Islet of Langerhans (tissue), 1 donor: Measurements from ENCODE around the gene TNFSF10.
"Not testable (repeated sequence)": the region's sequence is repeated elsewhere in the genome, so short reads cannot be mapped to it uniquely, and the experiment has no call there.

Experiments
- FAIRE-seq: peaks from one replicate; lab custom pipeline; 2011; peaks lifted over from hg19 to GRCh38; lab: Jason Lieb, UNC

The TNFSF10 gene

DNA sequence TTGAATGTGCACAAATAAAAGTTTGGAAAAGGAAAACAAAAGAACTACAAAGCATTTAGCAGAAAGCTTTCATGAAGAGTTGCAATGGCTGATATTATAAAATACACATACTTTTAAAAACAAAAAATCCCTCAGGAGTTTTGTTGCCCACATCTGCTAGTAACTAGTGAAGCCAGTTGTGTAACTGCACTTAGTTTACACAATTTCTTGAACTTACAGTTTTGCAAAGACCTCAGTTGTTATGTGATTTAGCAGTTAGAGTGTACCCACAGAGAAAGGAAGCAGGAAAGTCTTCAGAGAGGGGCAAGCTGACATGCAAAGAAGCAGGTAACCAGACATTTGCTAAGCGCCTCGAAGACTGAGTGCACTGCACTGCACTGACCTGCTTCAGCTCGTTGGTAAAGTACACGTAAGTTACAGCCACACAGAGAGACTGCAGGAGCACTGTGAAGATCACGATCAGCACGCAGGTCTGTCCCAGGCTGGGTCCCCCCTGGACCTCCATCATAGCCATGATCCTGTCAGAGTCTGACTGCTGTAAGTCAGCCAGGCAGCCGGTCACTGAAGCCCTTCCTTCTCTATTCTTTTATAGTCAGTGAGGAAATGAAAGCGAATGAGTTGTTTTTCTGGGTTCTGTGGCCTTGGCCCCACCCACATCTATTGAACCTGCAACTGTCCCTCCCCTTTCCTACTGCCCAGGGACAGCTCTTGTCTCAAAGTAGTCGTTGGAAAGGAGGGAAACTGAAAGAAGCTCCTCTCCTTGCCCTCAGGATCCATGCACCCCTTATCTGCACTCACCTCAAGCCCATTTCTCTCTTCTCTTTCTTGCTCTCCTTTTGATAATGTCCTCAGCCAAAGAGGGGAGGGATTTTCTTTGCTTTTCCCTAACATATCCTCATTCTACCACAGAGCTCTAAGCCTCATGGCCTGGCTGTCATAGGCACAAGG is at the start of gene TNFSF10:
TSS of gene TNFSF10 (minus strand) at position 560 of the 948 bp plus-strand sequence. CDS start at position 514, 46 bp downstream.
- no peak for FAIRE-seq

DNA sequence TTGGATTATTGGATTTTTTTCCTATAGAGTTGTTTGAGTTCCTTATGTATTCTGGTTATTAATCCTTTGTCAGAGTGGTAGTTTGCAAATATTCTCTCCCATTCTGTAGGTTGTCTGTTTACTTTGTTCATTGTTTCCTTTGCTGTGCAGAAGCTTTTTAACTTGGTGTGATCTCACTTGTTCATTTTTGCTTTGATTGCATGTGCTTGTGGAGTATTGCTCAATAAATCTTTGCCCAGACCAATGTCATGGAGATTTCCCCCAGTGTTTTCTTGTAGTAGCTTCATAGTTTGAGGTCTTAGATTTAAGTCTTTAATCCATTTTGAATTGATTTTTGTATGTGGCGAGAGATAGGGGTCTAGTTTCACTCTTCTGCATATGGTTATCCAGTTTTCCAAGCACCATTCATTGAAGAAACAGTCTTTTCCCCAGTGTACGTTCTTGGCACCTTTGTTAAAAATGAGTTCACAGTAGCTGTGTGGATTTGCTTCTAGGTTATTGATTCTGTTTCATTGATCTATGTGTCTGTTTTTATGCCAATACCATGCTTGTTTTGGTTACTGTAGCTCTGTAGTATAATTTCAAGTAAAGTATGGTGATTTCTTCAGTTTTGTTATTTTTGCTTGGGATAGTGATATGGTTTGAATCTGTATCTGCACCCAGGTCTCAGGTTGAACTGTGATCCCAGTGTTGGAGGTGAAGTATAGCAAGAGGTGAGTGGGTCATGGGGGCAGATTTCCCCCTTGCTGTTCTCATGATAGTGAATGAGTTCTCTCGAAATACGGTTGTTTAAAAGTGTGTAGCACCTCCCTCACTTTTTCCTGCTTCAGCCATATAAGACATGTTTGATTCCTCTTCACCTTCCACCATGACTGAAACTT is 46.1 kb upstream of the TNFSF10 start:
- no peak for FAIRE-seq

DNA sequence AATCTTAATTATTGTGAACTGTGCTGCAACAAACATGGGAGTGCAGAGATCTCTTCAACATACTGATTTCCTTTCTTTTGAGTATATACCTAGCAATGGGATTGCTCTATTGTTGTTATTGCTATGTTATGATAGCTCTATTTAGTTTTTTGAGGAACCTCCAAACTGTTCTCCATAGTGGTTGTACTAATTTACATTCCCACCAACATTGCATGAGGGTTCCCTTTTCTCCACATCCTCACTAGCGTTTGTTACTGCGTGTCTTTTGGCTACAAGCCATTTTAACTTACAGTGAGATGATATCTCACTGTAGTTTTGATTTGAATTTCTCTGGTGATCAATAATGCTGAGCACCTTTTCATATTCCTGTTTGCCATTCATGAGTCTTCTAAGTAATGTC is 45.5 kb upstream of the TNFSF10 start:
- FAIRE-seq = no peak

DNA sequence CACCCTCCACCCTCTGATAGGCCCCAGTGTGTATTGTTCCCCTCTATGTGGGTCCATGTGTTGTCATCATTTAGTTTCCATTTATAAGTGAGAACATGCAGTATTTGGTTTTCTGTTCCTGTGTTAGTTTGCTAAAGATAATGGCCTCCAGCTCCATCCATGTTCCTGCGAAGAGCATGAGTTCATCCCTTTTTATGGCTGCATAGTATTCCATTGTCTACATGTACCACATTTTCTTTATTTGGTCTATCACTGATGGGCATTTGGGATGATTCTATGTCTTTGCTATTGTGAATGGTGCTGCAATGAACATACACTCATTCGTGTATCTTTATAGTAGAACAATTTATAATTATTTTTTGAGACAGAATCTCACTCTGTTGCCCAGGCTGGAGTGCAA is 43.6 kb upstream of the TNFSF10 start:
- FAIRE-seq = not testable (repeated sequence)

DNA sequence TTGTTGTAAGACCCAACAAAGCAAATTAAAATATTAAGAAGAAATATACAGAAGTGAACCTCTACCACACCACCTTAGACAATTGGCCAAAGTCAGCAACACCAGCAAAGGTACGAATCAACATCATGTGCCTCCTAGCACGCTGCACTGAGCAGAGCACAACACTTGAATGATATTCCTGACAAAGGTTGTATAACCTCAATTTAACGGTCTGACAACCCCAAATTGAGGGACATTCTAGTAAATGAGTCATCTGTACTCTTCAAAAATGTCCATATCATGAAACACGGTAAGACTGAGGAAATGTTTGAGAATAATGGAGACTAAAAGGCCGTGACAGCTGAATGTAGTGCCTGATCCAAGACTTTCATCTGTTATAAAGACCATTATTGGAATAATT is 41.3 kb upstream of the TNFSF10 start:
- FAIRE-seq = no peak

DNA sequence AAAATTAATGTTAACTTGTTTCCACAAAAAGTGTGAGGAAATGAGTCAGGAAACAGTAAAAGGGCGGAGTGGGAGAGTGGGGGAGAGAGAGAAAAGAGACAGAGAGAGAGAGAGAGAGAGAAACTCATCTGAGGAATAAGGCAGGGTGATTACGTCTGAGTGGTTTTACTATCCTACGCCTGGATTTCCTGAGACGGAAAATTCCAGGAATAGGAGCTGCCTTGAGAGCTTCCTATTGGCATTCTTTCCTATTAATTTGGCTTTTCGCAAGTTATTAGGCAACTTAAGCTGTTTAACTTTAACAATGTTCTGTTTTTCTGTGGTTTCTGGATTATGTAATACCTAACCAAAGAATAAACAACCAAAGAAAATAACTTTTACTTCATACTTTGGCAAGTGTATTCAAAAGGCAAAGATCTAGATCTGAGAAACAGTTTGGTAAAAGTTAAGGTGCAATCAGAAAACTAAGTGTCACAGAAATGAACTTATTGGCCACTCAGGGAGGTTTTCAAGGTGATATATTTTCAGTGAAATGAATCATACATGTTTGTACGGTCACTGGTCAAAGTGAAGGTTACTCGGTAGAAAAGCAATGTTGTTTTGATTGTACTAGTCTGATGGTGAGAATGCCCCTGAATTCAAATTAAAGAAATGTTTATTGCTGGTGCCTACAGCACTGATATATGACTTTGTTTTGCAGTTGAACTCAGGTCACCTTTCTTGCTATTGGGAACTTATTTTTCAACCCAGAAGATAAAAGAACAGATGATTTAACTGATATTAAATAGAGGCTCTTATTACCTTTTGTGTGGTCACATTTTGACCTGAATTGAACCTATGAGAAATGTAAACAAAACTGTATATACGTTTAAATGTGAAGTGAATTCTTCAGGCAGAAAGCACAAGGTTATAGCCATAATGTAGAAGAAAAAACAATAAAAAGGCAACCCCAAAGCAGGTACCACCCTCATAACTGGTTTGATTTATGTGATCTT is 39.9 kb upstream of the TNFSF10 start:
- FAIRE-seq = peak; percentile 89

DNA sequence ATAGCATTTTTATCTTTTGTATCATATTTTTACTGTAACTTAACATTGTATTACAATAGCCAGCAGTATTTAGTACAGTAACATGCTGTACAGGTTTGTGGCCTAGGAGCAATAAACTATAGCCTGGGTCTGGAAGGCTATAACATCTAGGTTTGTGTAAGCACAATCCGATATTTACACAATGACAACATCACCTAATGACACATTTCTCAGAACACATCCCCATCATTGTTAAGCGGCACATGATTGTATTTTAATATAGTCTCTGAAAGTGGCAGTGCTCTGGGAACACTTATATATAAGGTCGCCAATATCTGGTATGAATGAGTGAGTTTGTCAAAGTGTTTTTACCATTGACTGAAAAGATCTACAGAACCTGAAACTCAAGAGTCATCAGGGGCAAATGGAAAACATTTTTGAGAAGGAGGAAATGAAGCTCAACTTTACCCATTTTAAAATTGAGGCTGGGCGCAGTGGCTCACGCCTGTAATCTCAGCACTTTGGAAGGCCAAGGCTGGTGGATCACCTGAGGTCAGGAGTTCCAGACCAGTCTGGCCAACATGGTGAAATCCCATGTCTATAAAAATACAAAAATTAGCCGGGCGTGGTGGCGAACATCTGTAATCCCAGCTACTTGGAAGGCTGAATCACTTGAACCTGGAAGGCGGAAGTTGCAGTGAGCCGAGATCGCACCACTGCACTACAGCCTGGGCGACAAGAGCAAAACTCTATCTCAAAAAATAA is 38.8 kb upstream of the TNFSF10 start:
- peak; percentile 24 for FAIRE-seq

DNA sequence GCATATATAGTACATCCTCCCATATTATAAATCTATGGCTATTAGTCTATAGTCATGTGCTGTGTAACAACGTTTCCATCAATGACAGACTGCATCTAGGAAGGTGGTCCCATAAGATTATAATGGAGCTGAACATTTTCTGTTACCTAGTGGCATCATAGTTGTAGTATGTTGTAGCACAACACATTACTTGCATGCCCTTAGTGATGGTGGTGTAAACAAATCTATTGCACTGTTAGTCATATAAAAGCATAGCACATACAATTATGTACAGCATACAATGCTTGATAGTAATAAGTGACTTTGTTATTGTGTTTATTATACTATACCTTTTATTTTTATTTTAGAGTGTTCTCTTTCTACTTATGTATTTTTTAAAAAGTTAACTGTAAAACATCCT is 37.4 kb upstream of the TNFSF10 start:
- no peak for FAIRE-seq

DNA sequence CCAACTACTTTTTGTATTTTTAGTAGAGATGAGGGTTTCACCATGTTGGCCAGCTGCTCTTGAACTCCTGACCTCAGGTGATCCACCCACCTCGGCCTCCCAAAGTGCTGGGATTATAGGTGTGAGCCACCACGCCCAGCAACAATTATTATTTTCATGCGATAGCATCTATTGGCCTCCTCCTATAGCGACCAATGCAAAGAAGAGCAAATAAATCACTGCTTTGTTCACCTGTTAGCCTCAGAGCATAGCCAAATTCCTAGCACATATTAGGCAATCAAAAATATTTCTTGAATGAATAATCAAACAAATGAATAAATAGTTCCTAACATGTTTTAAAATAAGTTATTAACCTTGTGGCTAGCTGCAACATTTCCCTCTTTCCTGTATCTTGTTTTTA is 36.8 kb upstream of the TNFSF10 start:
- no peak for FAIRE-seq

DNA sequence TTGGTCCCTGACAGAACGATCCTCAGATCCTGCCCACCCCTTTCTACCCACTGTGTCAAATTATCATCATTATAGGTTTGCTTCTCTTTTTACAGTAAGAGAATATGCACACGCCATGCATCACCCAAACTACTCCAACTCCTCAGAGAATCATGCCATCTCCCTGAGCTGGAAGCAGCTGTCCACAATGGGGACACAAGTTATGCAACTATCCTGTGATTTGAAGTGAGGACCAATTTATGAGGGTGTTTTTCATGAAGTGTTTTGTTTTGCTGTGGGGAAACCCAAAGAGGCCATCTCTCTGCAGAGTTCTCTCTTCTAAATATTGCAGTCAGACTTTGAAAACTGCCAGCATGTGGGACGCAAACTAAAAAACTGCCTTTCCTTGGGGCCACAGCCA is 35.8 kb upstream of the TNFSF10 start:
- FAIRE-seq = no peak

DNA sequence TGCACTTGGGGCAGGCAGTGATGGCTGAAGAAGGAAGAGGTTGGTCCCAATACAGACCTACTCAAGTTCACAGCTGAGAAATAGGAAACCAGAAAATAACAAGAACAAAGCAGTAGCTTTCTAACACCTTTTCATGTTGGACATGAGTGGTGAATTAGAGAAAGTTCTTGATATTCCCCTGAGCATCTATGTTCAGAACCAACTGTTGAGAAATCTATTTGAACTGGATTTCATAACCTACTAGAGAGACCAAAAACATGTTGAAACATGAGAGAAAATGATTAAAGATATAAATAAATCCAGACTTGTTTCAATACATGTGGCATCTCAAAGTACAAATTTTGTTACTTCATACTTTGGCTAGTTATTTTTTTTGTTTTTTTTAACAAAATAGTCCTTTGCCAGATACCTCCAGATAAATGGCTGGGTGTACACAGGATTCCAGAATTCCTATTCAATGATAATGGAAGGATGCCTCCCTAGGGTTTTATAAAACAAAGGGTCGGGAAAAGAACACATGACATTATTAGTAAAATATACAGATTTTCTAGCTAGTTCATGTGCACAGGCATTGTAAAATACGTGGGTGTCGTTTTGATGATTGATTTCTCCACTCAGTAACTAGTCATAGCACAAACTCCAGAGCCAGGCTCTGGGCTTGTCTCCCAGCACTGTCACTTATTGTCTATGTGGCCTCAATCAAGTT is 34.4 kb upstream of the TNFSF10 start:
- no peak for FAIRE-seq

DNA sequence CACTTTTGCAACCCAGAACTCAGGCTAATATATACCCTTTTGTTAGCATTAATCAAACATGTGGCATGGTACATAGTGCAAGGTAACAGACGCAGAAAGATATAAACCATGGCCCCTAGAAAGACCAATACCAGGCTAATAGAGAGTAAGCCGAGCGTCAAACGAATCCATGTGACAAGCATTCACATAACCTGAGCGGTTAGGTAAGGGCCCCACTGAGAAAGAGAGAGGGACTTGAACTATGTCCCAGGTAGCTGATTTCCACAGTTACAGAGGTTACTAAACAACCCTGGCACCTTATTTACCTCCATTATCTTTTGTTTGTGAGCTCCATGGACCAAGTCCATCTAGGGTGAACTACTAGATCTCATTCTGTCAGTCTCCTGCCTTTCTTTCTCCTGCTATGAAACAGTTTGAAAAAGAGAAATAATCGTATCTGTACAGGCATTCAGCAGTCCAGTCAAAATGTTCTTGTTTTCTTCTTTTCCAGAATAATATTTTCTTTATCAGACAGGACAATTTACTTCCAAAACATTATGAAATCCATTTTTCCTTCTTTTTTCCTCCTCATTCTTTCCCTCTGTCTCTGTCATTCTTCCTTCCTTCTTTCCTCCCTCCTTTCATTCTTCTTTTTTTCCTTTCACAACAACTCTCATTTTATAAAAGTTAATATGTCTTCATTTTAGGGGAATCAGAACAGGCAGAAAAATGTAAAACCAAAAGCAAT is 30.5 kb upstream of the TNFSF10 start:
- FAIRE-seq = no peak

DNA sequence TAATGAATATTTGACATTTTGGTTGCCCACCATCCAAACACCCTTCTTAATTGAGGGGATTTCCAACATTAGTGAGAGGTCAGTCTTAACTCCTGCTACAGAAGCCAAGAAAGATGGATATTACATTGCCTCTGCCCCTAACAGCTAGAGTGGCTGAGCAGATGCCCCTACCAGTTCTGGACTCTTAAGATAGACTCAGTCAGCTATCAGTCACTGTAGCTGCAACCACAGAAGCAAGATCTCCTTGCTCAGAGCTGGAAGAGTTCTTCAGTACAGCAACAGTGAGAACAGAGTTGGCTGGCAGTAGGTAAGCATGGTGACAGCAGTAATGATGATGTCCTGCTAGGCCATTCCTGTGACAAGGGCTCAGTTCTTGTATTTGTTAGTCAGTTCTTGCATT is 29.4 kb upstream of the TNFSF10 start:
- FAIRE-seq = no peak

DNA sequence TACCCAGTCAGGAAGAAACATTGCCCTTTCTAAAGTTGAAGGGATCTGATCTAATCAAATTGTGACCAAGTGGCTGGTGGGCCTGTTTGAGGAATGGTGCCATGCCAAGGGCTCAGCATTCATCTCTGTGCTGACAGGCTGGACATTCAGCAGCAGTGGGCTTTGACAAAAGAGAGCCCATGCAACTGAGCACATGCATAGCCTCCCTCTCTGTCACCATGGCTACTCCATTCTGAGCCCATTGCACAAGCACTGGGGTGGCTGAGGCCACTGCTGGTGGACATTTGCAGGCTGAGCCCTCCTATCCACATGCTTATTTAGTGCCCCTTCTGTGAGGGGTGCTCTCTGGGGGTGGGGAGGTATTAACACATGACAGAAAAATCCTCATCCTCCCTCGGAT is 28.6 kb upstream of the TNFSF10 start:
- FAIRE-seq = no peak

DNA sequence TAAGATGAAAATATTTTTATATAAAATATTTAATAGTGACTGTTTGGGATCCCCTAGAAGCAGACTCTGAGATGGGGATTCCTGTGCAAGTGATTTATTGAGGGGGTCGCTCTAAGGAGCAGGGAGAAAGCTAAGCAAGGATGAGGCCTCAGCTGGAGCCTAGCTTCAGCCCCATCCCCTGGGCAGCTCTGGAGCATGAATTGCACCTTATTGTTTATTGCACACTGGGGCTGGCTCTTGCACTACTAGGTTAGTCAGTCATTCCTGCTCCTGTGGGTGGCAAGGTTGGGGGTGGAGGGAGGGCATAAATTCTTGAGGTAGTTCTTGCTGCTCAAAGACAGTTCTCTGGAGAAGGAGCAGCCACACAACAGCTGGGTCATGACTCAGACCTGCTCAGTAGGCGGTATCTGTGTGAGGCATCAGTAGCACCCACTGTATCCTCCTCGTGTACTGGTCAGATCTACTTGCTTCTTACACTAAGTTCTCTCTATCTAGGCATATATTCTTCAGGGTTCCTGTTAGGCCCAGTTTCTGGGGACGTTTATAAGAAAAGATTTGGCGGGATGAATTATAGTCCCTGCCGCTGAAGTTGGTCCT is 27.2 kb upstream of the TNFSF10 start:
- FAIRE-seq = no peak

DNA sequence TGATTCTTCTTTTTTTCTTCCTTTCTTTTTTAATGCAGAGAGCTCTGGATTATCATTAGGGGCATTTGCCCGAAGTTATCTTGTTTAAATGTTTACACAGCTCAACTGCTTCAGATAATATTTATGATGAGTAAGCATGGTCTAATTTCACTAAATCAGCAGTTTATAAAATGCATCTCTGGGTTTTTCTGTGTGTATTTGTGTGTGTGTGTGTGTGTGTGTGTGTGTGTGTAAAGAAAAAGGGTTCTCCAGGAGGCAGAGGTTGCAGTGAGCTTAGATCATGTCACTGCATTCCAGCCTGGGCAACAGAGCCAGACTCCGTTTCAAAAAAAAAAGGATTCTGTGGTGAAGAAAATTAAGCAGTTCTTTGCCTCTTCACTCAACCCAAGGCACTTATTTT is 25.9 kb upstream of the TNFSF10 start:
- peak; percentile 95 for FAIRE-seq

DNA sequence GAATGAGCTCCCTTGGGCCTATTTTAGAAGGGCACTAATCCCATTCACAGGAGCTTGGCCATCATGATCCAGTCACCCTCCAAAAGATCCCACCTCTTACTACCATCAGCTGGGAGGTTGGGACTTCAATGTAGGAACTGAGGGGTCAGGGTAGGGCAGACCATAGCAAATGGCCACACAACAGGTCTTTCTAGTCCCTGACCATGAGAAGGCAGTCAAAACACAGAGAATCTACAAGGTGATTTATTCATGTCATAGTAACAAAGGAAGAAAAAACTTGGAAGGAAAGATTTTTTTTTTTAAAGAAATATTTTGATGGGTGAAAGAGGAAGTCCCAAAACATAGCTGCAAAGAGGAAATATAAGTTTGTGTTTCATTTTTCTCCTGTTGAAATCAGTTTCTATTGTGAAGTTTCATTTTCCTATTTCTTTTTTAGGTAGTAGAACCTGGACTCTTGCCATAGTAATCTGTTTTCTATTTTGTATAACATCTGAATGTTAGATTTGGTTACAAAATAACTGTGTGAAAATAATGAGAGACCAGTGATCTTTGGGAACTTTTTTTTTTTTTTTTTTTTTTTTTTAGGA is 23.5 kb upstream of the TNFSF10 start:
- FAIRE-seq = no peak

DNA sequence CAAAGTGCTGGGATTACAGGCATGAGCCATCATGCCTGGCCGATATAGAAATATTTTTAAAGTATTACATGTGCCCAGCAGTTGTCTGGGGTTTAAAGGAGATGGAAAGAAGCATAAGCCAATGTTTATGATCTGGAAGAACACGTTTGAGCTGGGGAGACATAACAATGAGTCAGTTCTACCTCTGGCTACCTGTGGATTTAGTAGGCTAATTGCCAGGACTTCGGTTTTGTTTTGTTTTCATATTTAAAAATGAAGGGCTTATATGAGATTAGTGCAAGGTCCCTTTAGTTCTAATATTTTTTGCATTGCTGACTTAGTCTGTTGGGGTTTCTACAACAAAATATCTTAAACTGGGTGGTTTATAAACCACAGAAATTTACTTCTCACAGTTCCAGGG is 22.9 kb upstream of the TNFSF10 start:
- no peak for FAIRE-seq

DNA sequence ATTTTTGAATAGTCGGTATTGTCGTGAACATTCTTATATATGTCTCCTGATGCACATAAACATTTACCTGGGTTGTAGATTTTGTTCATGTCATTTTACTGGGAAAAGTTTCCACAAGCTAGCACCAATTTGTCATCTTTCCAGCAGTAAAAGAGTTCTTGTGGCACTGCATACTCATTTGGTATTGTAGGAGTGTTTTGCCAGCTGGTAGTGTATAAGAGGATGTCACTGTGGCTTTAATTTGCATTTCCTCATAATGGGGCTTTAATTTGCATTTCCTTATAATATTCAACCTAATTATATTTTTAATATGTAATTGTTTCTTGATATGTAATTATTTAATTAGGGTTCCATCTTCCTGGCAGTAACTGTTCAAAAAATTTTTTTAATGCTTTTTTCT is 21.2 kb upstream of the TNFSF10 start:
- FAIRE-seq = no peak
